PC-3 (cell line): ENCODE data around the gene FSTL4.

ENCODE experiments used
- EZH2 ChIP-seq: fragments of 300-600 bp; sonication (generic); IDR thresholded peaks from one replicate; pipeline ENCODE4 v1.6.1; 2017; ENCODE audit warnings: antibody characterized with exemption, mild to moderate bottlenecking, low read length; ENCODE audit not compliant: unreplicated experiment
- TF ChIP-seq, protein P1 (sequence below): fragments of 300-600 bp; sonication (generic); conservative IDR thresholded peaks from 2 replicates; pipeline ENCODE4 v1.5.1; 2017; ENCODE audit warnings: antibody characterized with exemption, low read depth, mild to moderate bottlenecking, low read length

DNA sequence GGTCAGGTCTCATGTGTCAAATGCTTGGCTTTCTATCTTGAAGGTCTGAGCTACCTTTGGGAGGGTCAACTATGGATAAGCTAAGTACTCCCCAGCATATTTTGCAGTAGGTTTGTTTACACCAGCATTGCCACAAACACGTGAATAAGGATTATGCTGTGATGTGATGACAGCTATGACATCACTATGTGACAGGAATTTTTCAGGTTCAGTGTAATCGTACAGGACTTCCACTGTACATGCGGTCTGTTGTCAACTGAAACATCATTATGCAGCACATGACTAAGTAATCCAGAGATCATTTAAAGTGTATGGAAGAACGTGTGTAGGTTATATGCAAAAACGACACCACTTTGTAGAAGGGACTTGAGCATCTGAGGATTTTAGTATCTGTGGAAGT, 104.0 kb downstream of the FSTL4 start:
- TF ChIP-seq, protein P1, sequence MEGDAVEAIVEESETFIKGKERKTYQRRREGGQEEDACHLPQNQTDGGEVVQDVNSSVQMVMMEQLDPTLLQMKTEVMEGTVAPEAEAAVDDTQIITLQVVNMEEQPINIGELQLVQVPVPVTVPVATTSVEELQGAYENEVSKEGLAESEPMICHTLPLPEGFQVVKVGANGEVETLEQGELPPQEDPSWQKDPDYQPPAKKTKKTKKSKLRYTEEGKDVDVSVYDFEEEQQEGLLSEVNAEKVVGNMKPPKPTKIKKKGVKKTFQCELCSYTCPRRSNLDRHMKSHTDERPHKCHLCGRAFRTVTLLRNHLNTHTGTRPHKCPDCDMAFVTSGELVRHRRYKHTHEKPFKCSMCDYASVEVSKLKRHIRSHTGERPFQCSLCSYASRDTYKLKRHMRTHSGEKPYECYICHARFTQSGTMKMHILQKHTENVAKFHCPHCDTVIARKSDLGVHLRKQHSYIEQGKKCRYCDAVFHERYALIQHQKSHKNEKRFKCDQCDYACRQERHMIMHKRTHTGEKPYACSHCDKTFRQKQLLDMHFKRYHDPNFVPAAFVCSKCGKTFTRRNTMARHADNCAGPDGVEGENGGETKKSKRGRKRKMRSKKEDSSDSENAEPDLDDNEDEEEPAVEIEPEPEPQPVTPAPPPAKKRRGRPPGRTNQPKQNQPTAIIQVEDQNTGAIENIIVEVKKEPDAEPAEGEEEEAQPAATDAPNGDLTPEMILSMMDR: no peak
- no peak for TF ChIP-seq EZH2
